ENCODE data around the gene SLC24A3.

SLC24A3 gene

GRCh38 chr20:19473922-19474286 is 261.5 kb downstream of the SLC24A3 start:
- H3K27me3 Mint-ChIP-seq (ENCODE audit: low read depth, poor library complexity), result peaks cover 24% of the 10 kb centered on the region
- peak overlapping the region; percentile 14 for H3K27ac Mint-ChIP-seq
- H3K4me1 Mint-ChIP-seq, result peaks cover 44% of the 10 kb centered on the region
- H3K4me3 Mint-ChIP-seq, result no peak overlapping the region
- DNase-seq, result peak; percentile 8
- H3K36me3 Mint-ChIP-seq (ENCODE audit: low read depth), result no peaks in the 10 kb centered on the region
- peaks cover under 1% of the 10 kb centered on the region for H3K9me3 Mint-ChIP-seq
- no peak for TF ChIP-seq CTCF (IDR thresholded peaks at IDR 0.05)

GRCh38 chr20:19478320-19478895 is 266.0 kb downstream of the SLC24A3 start:
- Mint-ChIP-seq H3K36me3 (ENCODE audit: low read depth) (no peaks in the 10 kb centered on the region), H3K9me3 (no peaks in the 10 kb centered on the region), H3K4me3 (no peak overlapping the region), H3K27ac (no peak overlapping the region), H3K4me1 (peaks cover 29% of the 10 kb centered on the region), H3K27me3 (ENCODE audit: low read depth, poor library complexity) (peaks cover 28% of the 10 kb centered on the region)
- no peak for TF ChIP-seq CTCF (IDR thresholded peaks at IDR 0.05)
- DNase-seq, result no peak

GRCh38 chr20:19482726-19483125 is 270.3 kb downstream of the SLC24A3 start:
- Mint-ChIP-seq H3K4me3 (no peak overlapping the region), H3K4me1 (peaks cover 9% of the 10 kb centered on the region), H3K9me3 (no peaks in the 10 kb centered on the region), H3K36me3 (ENCODE audit: low read depth) (no peaks in the 10 kb centered on the region), H3K27ac (no peak overlapping the region), H3K27me3 (ENCODE audit: low read depth, poor library complexity) (peaks cover 31% of the 10 kb centered on the region)
- DNase-seq, result no peak
- TF ChIP-seq CTCF (IDR thresholded peaks at IDR 0.05), result no peak

- H3K36me3 Mint-ChIP-seq (ENCODE audit: low read depth), result no peaks in the 10 kb centered on the region
- H3K27ac Mint-ChIP-seq, result no peak overlapping the region
- no peak overlapping the region for H3K4me3 Mint-ChIP-seq
- no peak for DNase-seq
- peaks cover 9% of the 10 kb centered on the region for H3K4me1 Mint-ChIP-seq
- no peak for TF ChIP-seq CTCF (IDR thresholded peaks at IDR 0.05)
- H3K9me3 Mint-ChIP-seq, result no peaks in the 10 kb centered on the region
- peaks cover 31% of the 10 kb centered on the region for H3K27me3 Mint-ChIP-seq (ENCODE audit: low read depth, poor library complexity)
Measured at GRCh38 chr20:19483309-19483708, 270.9 kb downstream of the SLC24A3 start.

- DNase-seq, result no peak
- H3K27ac Mint-ChIP-seq, result no peak overlapping the region
- H3K4me1 Mint-ChIP-seq, result peaks cover 9% of the 10 kb centered on the region
- H3K27me3 Mint-ChIP-seq (ENCODE audit: low read depth, poor library complexity), result peaks cover 16% of the 10 kb centered on the region
- no peak overlapping the region for H3K4me3 Mint-ChIP-seq
- H3K36me3 Mint-ChIP-seq (ENCODE audit: low read depth), result no peaks in the 10 kb centered on the region
- TF ChIP-seq CTCF (IDR thresholded peaks at IDR 0.05), result no peak
- no peaks in the 10 kb centered on the region for H3K9me3 Mint-ChIP-seq
Measured at GRCh38 chr20:19486446-19486845, 274.0 kb downstream of the SLC24A3 start.

- no peak for DNase-seq
- no peak for TF ChIP-seq CTCF (IDR thresholded peaks at IDR 0.05)
- no peak overlapping the region for H3K27ac Mint-ChIP-seq
- no peaks in the 10 kb centered on the region for H3K36me3 Mint-ChIP-seq (ENCODE audit: low read depth)
- peaks cover 9% of the 10 kb centered on the region for H3K4me1 Mint-ChIP-seq
- H3K4me3 Mint-ChIP-seq, result no peak overlapping the region
- H3K9me3 Mint-ChIP-seq, result no peaks in the 10 kb centered on the region
- peaks cover 9% of the 10 kb centered on the region for H3K27me3 Mint-ChIP-seq (ENCODE audit: low read depth, poor library complexity)
Measured at GRCh38 chr20:19487420-19487819, 275.0 kb downstream of the SLC24A3 start.
